HCT116 (cell line): ENCODE data around the gene PCAT7. TPM values are rescaled to one million over a fixed set of nuclear protein-coding genes. Genes with fewer than 3 reads are reported as not detected.
"Not testable (repeated sequence)": the region's sequence is repeated elsewhere in the genome, so short reads cannot be mapped to it uniquely, and the experiment has no call there.

Experiments
- ATAC-seq: fragments of 200-7000 bp; cut with Tn5 transposase; 2 replicates; pipeline ENCODE4 v1.9.1; 2020; ENCODE audit warnings: mild to moderate bottlenecking, moderate library complexity
- BruUV-seq: library from RNA; stranded (reverse); fragments of 400-500 nt; replicated peaks from 2 replicates; lab custom pipeline; 2021; lab: Mats Ljungman, UMichigan
- CTCF ChIA-PET: fragments of 300-600 bp; sonication (Branson Sonifier 250); formaldehyde crosslinking; loops from one replicate; lab custom pipeline; 2021; ENCODE audit warnings: antibody characterized with exemption; lab: Charles Lee
- POLR2A ChIA-PET: fragments of 300-600, 350-600 bp; sonication (Branson Sonifier 250); formaldehyde crosslinking; loops from one replicate; lab custom pipeline; 2021; ENCODE audit warnings: antibody characterized with exemption; lab: Charles Lee
- RAD21 ChIA-PET, 2 experiments: fragments of 300-600 bp; sonication (Branson Sonifier 250); formaldehyde crosslinking; loops; one replicate each; lab custom pipeline; 2023; ENCODE audit warnings: low total read pairs in 2 of 2; ENCODE audit not compliant: uncharacterized antibody in 2 of 2, unreplicated experiment in 2 of 2, low non-redundant PET in 1 of 2; lab: Charles Lee
- DNase-seq: peaks from one replicate; pipeline ENCODE4 v3.0.0-alpha.2; 2010; ENCODE audit warnings: low read depth, low spot score
- H2AFZ ChIP-seq: fragments of 200-600 bp; shearing (Covaris generic), sonication (generic); 2 replicates; pipeline ENCODE4 v1.6.1; 2017; ENCODE audit warnings: low read depth, mixed run types, mixed read lengths, antibody characterized with exemption, low read length; ENCODE audit not compliant: poor library complexity, severe bottlenecking
- H3K27ac ChIP-seq: 2 replicates; pipeline ENCODE4 v1.5.1; 2012; ENCODE audit warnings: low read depth, low read length
- H3K27me3 ChIP-seq: fragments of 200-600 bp; sonication (generic); 2 replicates; pipeline ENCODE4 v1.6.1; 2016; ENCODE audit warnings: mixed run types, low read length, mixed read lengths; ENCODE audit not compliant: insufficient read depth
- H3K36me3 ChIP-seq, 2 experiments: fragments of 200-500 bp in 1 of 2; fragments of 200-600 bp in 1 of 2; sonication (Bioruptor generic) in 1 of 2; sonication (generic) in 1 of 2; 2 replicates each; pipeline versions ENCODE4 v1.5.1 to v1.6.1; 2014 to 2016; ENCODE audit warnings: low read length in 2 of 2, inconsistent platforms in 1 of 2, mixed read lengths in 1 of 2, mixed run types in 1 of 2; ENCODE audit not compliant: insufficient read depth in 2 of 2, control insufficient read depth in 1 of 2
- H3K4me1 ChIP-seq, 2 experiments: fragments of 200-600 bp in 1 of 2; sonication (generic) in 1 of 2; 2 replicates each; pipeline versions ENCODE4 v1.5.1 to v1.6.1; 2012 to 2017; ENCODE audit warnings: low read length in 2 of 2, inconsistent platforms in 1 of 2, mild to moderate bottlenecking in 1 of 2, mixed read lengths in 1 of 2, mixed run types in 1 of 2, moderate library complexity in 1 of 2; ENCODE audit not compliant: insufficient read depth in 2 of 2, control insufficient read depth in 1 of 2
- H3K4me2 ChIP-seq: fragments of 200-600 bp; sonication (generic); 2 replicates; pipeline ENCODE4 v1.6.1; 2017; ENCODE audit warnings: mixed run types, low read length, mixed read lengths
- H3K4me3 ChIP-seq, 2 experiments: fragments of 200-600 bp in 1 of 2; sonication (generic) in 1 of 2; replicated peaks in 1 of 2; 2 replicates each; pipeline ENCODE4 v1.5.1; 2011 to 2016; ENCODE audit warnings: low read length in 2 of 2, control low read depth in 1 of 2, low read depth in 1 of 2, mild to moderate bottlenecking in 1 of 2, mixed read lengths in 1 of 2, mixed run types in 1 of 2
- H3K79me2 ChIP-seq: fragments of 200-600 bp; sonication (generic); 2 replicates; pipeline ENCODE4 v1.6.1; 2017; ENCODE audit warnings: mild to moderate bottlenecking, mixed run types, low read length, moderate library complexity, mixed read lengths; ENCODE audit not compliant: insufficient read depth
- H3K9ac ChIP-seq: fragments of 200-600 bp; sonication (generic); 2 replicates; pipeline ENCODE4 v1.6.1; 2016; ENCODE audit warnings: low read length, mixed read lengths
- H3K9me2 ChIP-seq: fragments of 200-600 bp; sonication (generic), shearing (Covaris generic); 2 replicates; pipeline ENCODE4 v1.6.1; 2017; ENCODE audit warnings: mixed run types, mild to moderate bottlenecking, moderate library complexity; ENCODE audit not compliant: insufficient read depth
- H3K9me3 ChIP-seq, 2 experiments: fragments of 200-500 bp in 1 of 2; fragments of 200-600 bp in 1 of 2; sonication (Bioruptor generic) in 1 of 2; sonication (generic) in 1 of 2; 2 replicates each; pipeline ENCODE4 v1.6.1; 2014 to 2017; ENCODE audit warnings: low read length in 2 of 2, mixed read lengths in 2 of 2, inconsistent platforms in 1 of 2, low read depth in 1 of 2, mild to moderate bottlenecking in 1 of 2, mixed run types in 1 of 2, moderate library complexity in 1 of 2; ENCODE audit not compliant: control insufficient read depth in 1 of 2, insufficient read depth in 1 of 2
- H4K20me1 ChIP-seq: fragments of 200-600 bp; sonication (generic), shearing (Covaris generic); 2 replicates; pipeline ENCODE4 v1.6.1; 2017; ENCODE audit warnings: mixed run types, mild to moderate bottlenecking, moderate library complexity; ENCODE audit not compliant: insufficient read depth
- EGR1 ChIP-seq: IDR thresholded peaks from 2 replicates; pipeline ENCODE4 v1.6.1; 2012; ENCODE audit warnings: low read depth
- FOSL1 ChIP-seq: IDR thresholded peaks from 2 replicates; pipeline ENCODE4 v1.6.1; 2012; ENCODE audit warnings: low read depth
- POLR2A ChIP-seq: IDR thresholded peaks from 2 replicates; pipeline ENCODE4 v1.7.0; 2011; ENCODE audit warnings: borderline replicate concordance; ENCODE audit not compliant: insufficient read depth, insufficient read length; ENCODE audit errors: extremely low read depth
- REST ChIP-seq: IDR thresholded peaks from 2 replicates; pipeline ENCODE4 v1.6.1; 2012; ENCODE audit warnings: low read depth
- SIN3A ChIP-seq: IDR thresholded peaks from 2 replicates; pipeline ENCODE4 v1.6.1; 2012; ENCODE audit warnings: low read depth
- SRF ChIP-seq: IDR thresholded peaks from 2 replicates; pipeline ENCODE4 v1.6.1; 2012; ENCODE audit warnings: low read depth
- YY1 ChIP-seq: IDR thresholded peaks from 2 replicates; pipeline ENCODE4 v1.6.1; 2011; ENCODE audit warnings: low read length, low read depth, moderate library complexity, mild to moderate bottlenecking; ENCODE audit not compliant: insufficient replicate concordance; ENCODE audit errors: extremely low read depth
- ZNF274 ChIP-seq: fragments of 200-500 bp; sonication (Bioruptor generic); IDR thresholded peaks from 2 replicates; pipeline ENCODE4 v1.6.1; 2014; ENCODE audit warnings: mild to moderate bottlenecking, low read depth, low read length, inconsistent platforms
- intact Hi-C: fragments of 100-400 bp; cut with micrococcal nuclease; formaldehyde crosslinking; loops from 2 replicates; pipeline ENCODE4 v1.10.0; 2022
- total RNA-seq: library from RNA; stranded (reverse); gene quantifications from one replicate; pipeline ENCODE4 v1.2.1, GENCODE V29; 2021; ENCODE audit not compliant: unreplicated experiment

The PCAT7 gene
- total RNA-seq, 1 experiment from 2014 or later = 3.8 TPM

GRCh38 chr9:94538908-94539307 is 16.0 kb upstream of the PCAT7 start:
- intact Hi-C loops = no loop called here
- CTCF ChIA-PET = no interaction called here
- POLR2A ChIA-PET = no interaction called here

GRCh38 chr9:94544335-94544734 is 10.5 kb upstream of the PCAT7 start:
- H3K27me3 ChIP-seq, H3K4me2 ChIP-seq, BruUV-seq, H3K9ac ChIP-seq, RAD21 ChIA-PET, H3K4me3 ChIP-seq, ATAC-seq, H3K79me2 ChIP-seq, H2AFZ ChIP-seq, H3K9me3 ChIP-seq, H3K4me1 ChIP-seq, H4K20me1 ChIP-seq, intact Hi-C loops, H3K36me3 ChIP-seq, H3K27ac ChIP-seq, POLR2A ChIA-PET, DNase-seq, CTCF ChIA-PET, H3K9me2 ChIP-seq: not testable (repeated sequence)

More at GRCh38 chr9:94538908-94539307, 16.0 kb upstream of the PCAT7 start:
- Histone ChIP-seq H2AFZ (no peak overlapping the region), H3K9me2 (no peaks in the 10 kb centered on the region), H3K36me3 (no peaks in the 10 kb centered on the region), H3K9me3 (no peaks in the 10 kb centered on the region), H4K20me1 (no peaks in the 10 kb centered on the region), H3K79me2 (no peaks in the 10 kb centered on the region), H3K4me3 (no peak overlapping the region), H3K27ac (no peak overlapping the region), H3K27me3 (no peaks in the 10 kb centered on the region)
- ATAC-seq (no peak), DNase-seq (no peak)
- RAD21 ChIA-PET = no interaction called here
- BruUV-seq = no TSS peak
- no peak for TF ChIP-seq REST
- TF ChIP-seq POLR2A = no peak
- no peak for TF ChIP-seq YY1
- TF ChIP-seq SIN3A = no peak
- TF ChIP-seq ZNF274 = no peak
- TF ChIP-seq SRF = no peak
- no peak for TF ChIP-seq FOSL1
- TF ChIP-seq EGR1 = no peak
- TF ChIP-seq, all 23 proteins: peak for 0
- Histone ChIP-seq H3K4me1 (no peaks in the 10 kb centered on the region), H3K4me2 (no peak overlapping the region), H3K9ac (no peak overlapping the region)
